Iris pigment epithelial cell (primary cell): Measurements from ENCODE around the gene CCDC169.

Experiments used
- DNase-seq: peaks from one replicate; pipeline ENCODE4 v3.0.0-alpha.2; 2011; ENCODE audit warnings: low read depth

CCDC169 gene

GRCh38 chr13:36242761-36243160, 54.9 kb downstream of the CCDC169 start:
- no peak for DNase-seq

GRCh38 chr13:36231236-36231635, 66.4 kb downstream of the CCDC169 start:
- no peak for DNase-seq

GRCh38 chr13:36224730-36225129, 72.9 kb downstream of the CCDC169 start:
- no peak for DNase-seq

- no peak for DNase-seq
These were observed 77.7 kb downstream of the CCDC169 start for GRCh38 chr13:36219883-36220282.

DNA sequence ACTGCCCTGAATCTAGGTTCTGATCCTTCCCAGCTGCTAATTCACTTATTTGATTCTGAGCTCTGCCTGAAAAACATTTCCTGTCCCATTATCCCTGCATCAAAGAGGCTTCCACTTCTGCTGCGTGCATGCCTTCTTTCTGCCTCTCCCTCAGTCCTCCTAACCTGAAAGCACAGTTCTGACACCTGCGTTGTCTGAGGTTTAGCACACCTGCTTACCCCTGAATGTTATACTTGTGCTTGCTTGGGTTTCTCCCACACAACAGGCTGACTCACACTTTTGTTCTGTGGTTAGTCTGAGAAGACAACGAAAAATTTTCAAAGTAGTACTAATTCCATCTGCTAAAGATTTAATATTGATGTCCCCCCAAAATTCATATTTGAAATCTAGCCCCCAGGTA, 80.2 kb downstream of the CCDC169 start:
- no peak for DNase-seq

DNA sequence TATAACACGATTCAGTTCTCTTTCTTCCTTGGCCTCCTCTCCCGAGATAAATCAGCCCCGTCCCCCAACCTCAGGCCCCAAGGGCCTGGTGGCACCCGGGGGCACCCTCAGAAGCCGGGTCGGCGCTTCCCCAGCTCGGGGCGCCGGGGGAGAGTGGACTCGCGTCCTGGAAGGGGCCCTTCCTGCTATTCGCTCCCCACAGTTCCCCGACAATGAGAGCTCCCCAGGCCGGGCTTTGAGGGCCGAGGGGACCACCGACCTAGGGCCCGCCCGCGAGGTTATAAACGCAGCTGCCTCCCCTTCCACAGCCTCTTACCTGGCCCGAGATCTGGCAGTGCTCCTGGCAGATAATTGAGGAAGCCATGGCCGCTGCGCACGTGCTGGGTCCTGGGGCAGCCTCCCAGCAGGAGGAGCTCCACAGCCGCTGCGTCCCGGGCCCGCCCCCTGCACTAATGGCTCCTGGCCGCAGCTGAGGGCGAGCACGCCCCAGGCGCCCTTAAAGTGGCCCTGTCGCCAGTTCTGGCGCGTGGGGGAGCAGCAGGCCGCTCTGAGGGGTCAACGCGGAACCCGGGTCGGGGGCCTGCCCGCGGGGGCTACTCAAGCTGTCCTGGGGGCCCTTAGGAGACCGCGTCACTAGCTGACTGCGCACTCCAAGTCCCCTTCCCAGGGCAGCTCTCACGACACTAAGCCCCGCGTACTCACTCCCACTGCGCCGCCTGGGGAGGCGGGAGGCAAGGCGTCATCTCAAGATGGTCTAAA, 83.3 kb downstream of the CCDC169 start, which contains the start of gene SOHLH2:
Gene SOHLH2 (minus strand): TSS at position 394 of the 759 bp plus-strand sequence. CDS start 30 bp downstream, at position 364.
- DNase-seq: no peak

DNA sequence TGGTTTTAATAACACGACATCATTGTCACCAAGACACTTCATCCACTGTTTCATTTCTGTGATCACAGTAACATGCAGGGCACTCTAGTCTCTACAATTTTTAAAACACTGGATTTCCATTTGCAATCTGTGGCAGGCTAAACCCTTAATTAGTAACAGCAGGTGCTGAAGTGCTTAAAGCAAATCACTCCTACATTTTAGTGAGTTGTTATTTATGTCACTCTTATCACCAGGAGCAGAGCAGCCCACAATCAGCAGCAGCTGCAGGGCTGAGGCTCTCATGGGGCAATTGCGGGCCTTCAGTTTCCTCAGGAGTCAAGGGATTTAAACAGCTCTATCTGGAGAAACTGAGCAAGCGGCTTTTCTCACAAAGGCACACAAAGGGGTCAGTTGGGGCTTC, 84.8 kb downstream of the CCDC169 start:
- no peak for DNase-seq

- no peak for DNase-seq
These were observed 86.0 kb downstream of the CCDC169 start for GRCh38 chr13:36211567-36211966.

DNA sequence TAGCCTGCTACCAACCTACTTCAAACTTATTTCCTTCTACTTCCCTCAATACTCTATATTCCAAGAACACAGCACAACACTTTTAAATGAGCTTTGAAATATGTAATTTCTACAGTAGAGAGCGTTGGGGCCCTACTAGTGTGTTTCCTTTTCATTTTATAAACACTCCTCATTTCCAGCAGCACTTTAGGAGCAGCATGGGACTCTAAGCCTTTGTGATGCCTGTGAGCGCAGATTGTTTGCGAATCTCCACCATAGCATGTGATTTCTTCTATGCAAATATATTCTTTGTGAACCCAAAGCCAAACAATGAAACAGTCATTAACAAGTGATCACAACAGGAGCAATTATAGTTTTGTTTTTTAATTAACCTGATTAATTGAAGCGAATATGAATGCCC, 86.9 kb downstream of the CCDC169 start:
- no peak for DNase-seq

GRCh38 chr13:36207672-36208071, 89.9 kb downstream of the CCDC169 start:
- no peak for DNase-seq

DNA sequence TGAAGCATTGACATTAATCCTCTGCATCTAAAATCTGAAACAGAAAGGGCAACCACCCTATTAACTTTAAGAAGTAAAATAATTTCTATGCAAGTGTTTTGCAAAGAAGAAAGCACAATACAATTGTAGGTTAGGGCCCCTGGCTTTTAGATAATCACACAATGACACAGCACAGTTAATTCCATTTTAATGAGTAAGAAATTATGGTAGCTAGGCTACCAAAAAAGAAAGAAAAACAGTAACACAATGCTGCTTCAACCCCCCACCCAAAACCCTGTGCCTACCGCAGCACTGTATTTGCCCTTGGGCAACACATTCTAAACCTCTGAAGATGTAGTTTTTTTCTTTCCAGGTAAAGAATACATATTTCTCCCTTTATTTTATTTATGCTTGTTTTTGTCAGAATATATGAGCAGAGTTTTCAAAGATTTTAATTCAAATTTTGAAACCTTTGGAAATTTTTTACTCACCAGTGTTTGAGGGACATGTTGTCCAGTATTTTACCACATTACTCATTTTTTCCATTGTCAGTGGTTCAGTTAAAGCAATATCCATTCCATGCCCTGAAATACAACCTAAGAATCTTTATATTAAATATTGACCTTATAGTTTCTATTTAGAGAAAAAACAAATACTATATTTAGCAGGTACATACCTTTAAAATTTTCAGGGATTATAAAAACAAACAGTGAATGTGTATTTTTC, 104.3 kb downstream of the CCDC169 start:
- DNase-seq: peak; percentile 11

GRCh38 chr13:36192166-36192565, 105.4 kb downstream of the CCDC169 start:
- no peak for DNase-seq

DNA sequence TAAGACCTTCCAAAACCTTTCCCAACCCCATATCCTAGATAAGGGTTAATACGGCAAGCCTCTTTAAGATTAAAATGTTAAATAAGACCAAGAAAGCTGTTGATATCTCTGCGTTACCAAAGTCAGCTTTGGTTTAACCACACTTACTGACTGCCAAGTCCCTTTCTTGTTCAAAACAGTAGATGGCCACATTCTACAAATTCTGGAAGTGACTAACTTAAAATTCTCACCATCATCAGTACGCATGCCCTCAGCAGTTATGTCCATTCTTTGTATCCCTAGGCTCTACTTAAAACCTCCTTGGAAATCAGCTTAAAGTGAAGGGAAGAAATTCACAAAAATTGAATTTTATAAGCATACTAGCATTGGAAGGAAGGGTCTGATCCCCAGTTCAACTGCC, 106.8 kb downstream of the CCDC169 start:
- no peak for DNase-seq

DNA sequence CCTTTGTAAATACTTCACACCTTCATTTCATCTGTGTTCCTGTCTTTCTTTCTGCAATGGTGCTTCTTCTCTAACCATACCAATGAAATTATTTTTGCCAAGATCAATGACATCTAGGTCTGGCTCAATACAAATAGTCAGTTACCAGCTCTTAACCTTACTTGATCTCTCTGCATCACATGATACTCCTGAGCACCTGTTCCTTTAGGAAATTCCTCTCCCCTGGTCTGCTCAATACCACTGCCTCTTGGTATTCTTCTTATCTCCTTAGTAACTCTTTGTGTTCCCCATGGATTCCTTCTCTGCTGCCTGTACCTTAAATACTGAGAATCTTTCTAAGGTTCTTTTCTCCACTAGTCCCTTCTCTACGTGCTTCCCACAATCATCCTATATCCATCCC, 109.2 kb downstream of the CCDC169 start:
- no peak for DNase-seq

GRCh38 chr13:36183901-36184300, 113.7 kb downstream of the CCDC169 start:
- DNase-seq: no peak
